Measurements from ENCODE around the gene FBXL13. TPM values are rescaled to one million over a fixed set of nuclear protein-coding genes. Genes with fewer than 3 reads are reported as not detected.
A peak's percentile ranks its signal among the peaks of the same experiment; 100 is the strongest.
"Not testable (repeated sequence)": the region's sequence is repeated elsewhere in the genome, so short reads cannot be mapped to it uniquely, and the experiment has no call there.

FBXL13 gene
- total RNA-seq, 2 experiments from 2014 or later = 0.15 to 0.17 TPM

GRCh38 chr7:102856036-102856435 is 218.6 kb downstream of the FBXL13 start:
- no peak overlapping the region for H3K27ac Mint-ChIP-seq
- POLR2A ChIA-PET = no interaction called here
- H3K4me1 Mint-ChIP-seq = no peaks in the 10 kb centered on the region
- peaks cover 8% of the 10 kb centered on the region for H3K27me3 Mint-ChIP-seq
- no peak overlapping the region for H3K4me3 Mint-ChIP-seq
- no peaks in the 10 kb centered on the region for H3K9me3 Mint-ChIP-seq
- DNase-seq = no peak
- no peaks in the 10 kb centered on the region for H3K36me3 Mint-ChIP-seq (ENCODE audit: low read depth)
- CTCF ChIA-PET = no interaction called here

DNA sequence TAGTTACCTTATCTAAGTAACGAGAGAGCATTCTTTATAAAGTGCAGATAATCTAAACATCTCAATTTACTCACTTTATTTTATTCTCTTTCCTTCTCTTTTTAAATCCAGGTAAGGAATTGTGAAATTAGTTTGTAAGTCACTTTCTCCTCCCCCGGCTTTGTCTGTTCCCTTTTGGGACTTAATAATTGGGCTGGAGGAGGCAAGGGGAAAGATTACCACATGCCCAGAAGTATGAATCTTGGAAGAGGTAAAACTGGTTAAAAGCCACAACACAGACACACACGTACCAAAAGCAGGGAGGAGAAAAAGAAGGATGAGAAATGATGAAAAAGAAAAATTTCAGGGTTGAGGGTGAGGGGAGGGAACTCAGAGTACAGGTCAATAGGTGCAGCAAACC is 225.1 kb downstream of the FBXL13 start:
- ChIA-PET POLR2A (no interaction called here), CTCF (no interaction called here)
- no peaks in the 10 kb centered on the region for H3K4me1 Mint-ChIP-seq
- H3K27me3 Mint-ChIP-seq = peaks cover 7% of the 10 kb centered on the region
- no peaks in the 10 kb centered on the region for H3K36me3 Mint-ChIP-seq (ENCODE audit: low read depth)
- no peak overlapping the region for H3K27ac Mint-ChIP-seq
- no peak for DNase-seq
- H3K4me3 Mint-ChIP-seq = no peak overlapping the region
- H3K9me3 Mint-ChIP-seq = no peaks in the 10 kb centered on the region

GRCh38 chr7:102849079-102849478 is 225.5 kb downstream of the FBXL13 start:
- CTCF ChIA-PET = no interaction called here
- Mint-ChIP-seq H3K4me3 (no peak overlapping the region), H3K9me3 (no peaks in the 10 kb centered on the region), H3K27me3 (peaks cover 12% of the 10 kb centered on the region), H3K27ac (no peak overlapping the region), H3K36me3 (ENCODE audit: low read depth) (no peaks in the 10 kb centered on the region), H3K4me1 (peaks cover 2% of the 10 kb centered on the region)
- no peak for DNase-seq
- POLR2A ChIA-PET = no interaction called here

DNA sequence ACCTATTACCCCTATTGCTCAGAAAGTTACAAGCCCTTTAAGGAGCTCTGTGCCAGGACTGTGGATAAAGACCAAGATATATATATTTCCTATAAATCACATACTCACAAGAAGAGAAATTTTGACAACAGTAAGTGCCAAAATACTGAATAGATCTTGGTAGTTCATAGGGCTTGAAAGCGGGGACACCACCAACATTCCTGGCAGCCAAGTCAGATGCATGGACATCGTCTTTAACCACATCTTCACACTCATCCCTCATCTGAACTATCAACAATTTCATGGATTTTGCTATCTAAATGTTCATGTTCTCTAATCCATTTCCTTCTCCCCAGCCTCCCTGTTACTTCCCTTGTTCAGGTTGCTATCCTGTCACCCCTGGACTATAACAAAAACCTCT is 229.2 kb downstream of the FBXL13 start:
- DNase-seq = no peak
- Mint-ChIP-seq H3K9me3 (no peaks in the 10 kb centered on the region), H3K27ac (no peak overlapping the region), H3K4me1 (peaks cover 2% of the 10 kb centered on the region), H3K36me3 (ENCODE audit: low read depth) (peaks cover 2% of the 10 kb centered on the region), H3K4me3 (no peak overlapping the region), H3K27me3 (peaks cover 12% of the 10 kb centered on the region)
- POLR2A ChIA-PET = no interaction called here
- CTCF ChIA-PET = interaction anchor here (1.1 kb wide), 1 partner anchor 26 kb away, joined by 3 read pairs; no protein-coding TSS in a partner anchor

DNA sequence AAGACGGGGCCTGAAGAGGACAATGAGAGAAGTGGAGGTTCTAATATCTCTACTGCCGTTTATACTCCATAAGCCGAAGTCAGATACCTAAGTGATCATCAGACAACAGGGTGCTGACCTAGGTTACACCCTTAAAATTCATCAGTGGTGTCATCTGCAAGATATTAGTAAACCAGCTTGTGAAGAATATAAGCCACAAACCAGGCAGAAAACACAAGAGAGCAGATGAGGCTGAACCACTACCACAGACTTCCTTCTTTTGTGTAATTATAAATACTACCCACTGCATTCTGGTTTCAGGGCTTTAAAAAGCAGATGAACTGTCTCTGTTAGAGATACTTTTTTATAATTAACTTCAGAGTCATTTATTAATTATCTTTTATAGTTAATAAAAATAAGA is 230.7 kb downstream of the FBXL13 start:
- Mint-ChIP-seq H3K27ac (no peak overlapping the region), H3K4me3 (no peak overlapping the region), H3K9me3 (no peaks in the 10 kb centered on the region), H3K4me1 (peaks cover 2% of the 10 kb centered on the region), H3K36me3 (ENCODE audit: low read depth) (peaks cover 2% of the 10 kb centered on the region), H3K27me3 (peaks cover 12% of the 10 kb centered on the region)
- CTCF ChIA-PET = interaction anchor here (1.0 kb wide), 1 partner anchor 46 kb away, joined by 3 read pairs; no protein-coding TSS in a partner anchor
- POLR2A ChIA-PET = no interaction called here
- no peak for DNase-seq

DNA sequence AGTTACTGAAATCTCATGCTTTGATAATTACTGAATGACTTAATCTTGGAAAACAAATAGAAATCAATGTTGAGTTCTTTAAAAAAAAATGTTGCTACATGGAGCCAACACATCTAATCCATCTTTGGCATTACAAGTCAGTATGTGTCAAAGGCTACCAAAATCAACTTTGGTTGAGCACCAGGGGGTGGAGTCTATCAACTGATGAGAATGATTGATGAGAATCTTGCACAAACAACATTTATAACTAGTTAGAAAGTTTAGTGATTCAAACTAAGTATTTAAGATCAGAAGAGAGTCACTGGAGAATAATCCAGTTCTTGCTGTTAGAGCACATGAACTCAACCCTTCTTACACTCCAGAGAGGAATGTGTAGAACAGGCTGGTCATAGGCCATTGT is 232.3 kb downstream of the FBXL13 start:
- Mint-ChIP-seq H3K4me3 (no peak overlapping the region), H3K4me1 (peaks cover 2% of the 10 kb centered on the region), H3K27ac (no peak overlapping the region), H3K36me3 (ENCODE audit: low read depth) (peaks cover 2% of the 10 kb centered on the region), H3K9me3 (no peaks in the 10 kb centered on the region), H3K27me3 (peaks cover 12% of the 10 kb centered on the region)
- ChIA-PET POLR2A (no interaction called here), CTCF (no interaction called here)
- no peak for DNase-seq

- no peak overlapping the region for H3K27ac Mint-ChIP-seq
- POLR2A ChIA-PET = no interaction called here
- CTCF ChIA-PET = interaction anchor here (0.7 kb wide), 1 partner anchor 221 kb away, joined by 3 read pairs; no protein-coding TSS in a partner anchor
- no peaks in the 10 kb centered on the region for H3K9me3 Mint-ChIP-seq
- peaks cover 3% of the 10 kb centered on the region for H3K36me3 Mint-ChIP-seq (ENCODE audit: low read depth)
- H3K27me3 Mint-ChIP-seq = peaks cover 14% of the 10 kb centered on the region
- peaks cover 2% of the 10 kb centered on the region for H3K4me1 Mint-ChIP-seq
- no peak overlapping the region for H3K4me3 Mint-ChIP-seq
- DNase-seq = no peak
Measured at GRCh38 chr7:102841290-102841689, 233.3 kb downstream of the FBXL13 start.

- Mint-ChIP-seq H3K4me1 (peaks cover 2% of the 10 kb centered on the region), H3K9me3 (no peaks in the 10 kb centered on the region), H3K27ac (no peak overlapping the region), H3K36me3 (ENCODE audit: low read depth) (peaks cover 3% of the 10 kb centered on the region), H3K4me3 (no peak overlapping the region), H3K27me3 (peaks cover 11% of the 10 kb centered on the region)
- CTCF ChIA-PET = interaction anchor here (0.7 kb wide), 1 partner anchor 221 kb away, joined by 3 read pairs; no protein-coding TSS in a partner anchor
- DNase-seq = no peak
- POLR2A ChIA-PET = no interaction called here
Measured at GRCh38 chr7:102840404-102840803, 234.2 kb downstream of the FBXL13 start.

- H3K36me3 Mint-ChIP-seq (ENCODE audit: low read depth); H3K4me1 Mint-ChIP-seq; H3K27me3 Mint-ChIP-seq; H3K4me3 Mint-ChIP-seq; DNase-seq; POLR2A ChIA-PET; H3K27ac Mint-ChIP-seq; H3K9me3 Mint-ChIP-seq; CTCF ChIA-PET: not testable (repeated sequence)
Measured at GRCh38 chr7:102838572-102839101, 236.0 kb downstream of the FBXL13 start.

DNA sequence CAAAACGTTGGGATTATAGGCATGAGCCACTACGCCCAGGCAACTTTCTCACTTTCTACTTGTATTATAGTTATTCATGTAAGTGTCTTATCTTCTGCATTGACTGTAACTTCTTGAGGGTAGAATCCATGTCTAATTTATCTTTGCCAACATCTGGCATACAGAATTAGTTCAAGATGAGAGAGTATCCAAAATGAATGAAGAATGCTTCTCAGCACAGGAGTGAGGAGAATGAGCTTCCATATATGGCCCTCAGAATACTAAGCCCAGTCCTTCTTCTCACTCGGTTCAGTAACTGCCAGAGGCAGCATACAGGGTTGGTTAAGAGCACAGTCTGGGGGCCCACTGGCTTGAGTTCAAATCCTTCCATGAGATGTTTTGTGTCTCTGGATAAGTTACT is 236.8 kb downstream of the FBXL13 start:
- Mint-ChIP-seq H3K27me3 (peaks cover 4% of the 10 kb centered on the region), H3K36me3 (ENCODE audit: low read depth) (peaks cover 3% of the 10 kb centered on the region), H3K9me3 (no peaks in the 10 kb centered on the region), H3K27ac (no peak overlapping the region), H3K4me1 (peaks cover 9% of the 10 kb centered on the region), H3K4me3 (no peak overlapping the region)
- POLR2A ChIA-PET = no interaction called here
- CTCF ChIA-PET = interaction anchor here (0.6 kb wide), 1 partner anchor 59 kb away, joined by 4 read pairs; no protein-coding TSS in a partner anchor
- DNase-seq = no peak

- Mint-ChIP-seq H3K27me3 (peaks cover 4% of the 10 kb centered on the region), H3K4me1 (peaks cover 9% of the 10 kb centered on the region), H3K4me3 (no peak overlapping the region), H3K9me3 (no peaks in the 10 kb centered on the region), H3K36me3 (ENCODE audit: low read depth) (peaks cover 3% of the 10 kb centered on the region), H3K27ac (no peak overlapping the region)
- ChIA-PET POLR2A (no interaction called here), CTCF (interaction anchor here (0.6 kb wide), 1 partner anchor 60 kb away, joined by 4 read pairs; no protein-coding TSS in a partner anchor)
- no peak for DNase-seq
Measured at GRCh38 chr7:102836977-102837376, 237.6 kb downstream of the FBXL13 start.

DNA sequence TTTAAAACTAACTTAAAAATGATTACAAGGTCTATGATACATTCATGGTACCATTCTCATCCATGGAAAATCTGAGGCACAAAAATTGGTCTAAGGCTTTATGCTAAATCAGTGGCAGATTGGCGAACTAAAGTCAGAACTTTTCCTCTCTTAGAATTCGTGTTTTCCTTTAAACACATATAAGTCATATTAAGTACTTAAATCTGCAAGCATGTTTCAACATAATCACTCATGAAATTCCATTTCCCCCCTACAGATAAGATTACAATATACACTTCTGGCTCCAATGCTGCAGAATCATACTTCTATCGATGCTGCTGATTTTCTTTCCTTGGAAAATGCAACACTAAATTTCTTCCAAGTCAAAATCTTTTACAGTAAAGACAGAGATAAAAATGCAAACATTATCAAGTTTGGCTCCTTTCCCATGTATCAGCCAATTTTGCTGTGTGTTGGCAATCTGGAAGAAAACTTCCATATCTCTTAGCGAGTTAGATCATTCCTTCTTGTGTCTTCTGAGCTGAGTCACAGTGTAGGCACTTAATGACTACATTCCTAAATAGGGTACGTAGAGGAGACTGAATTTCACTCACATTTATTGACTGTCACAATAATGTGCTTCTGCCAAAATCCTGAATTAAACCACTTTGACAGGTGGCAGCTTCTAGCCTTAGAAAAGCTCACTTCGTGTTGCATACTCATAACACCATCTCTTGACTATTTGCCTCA is 238.2 kb downstream of the FBXL13 start:
- Mint-ChIP-seq H3K27ac (no peak overlapping the region), H3K27me3 (peaks cover 4% of the 10 kb centered on the region), H3K36me3 (ENCODE audit: low read depth) (peaks cover 3% of the 10 kb centered on the region), H3K4me1 (peaks cover 9% of the 10 kb centered on the region), H3K9me3 (no peaks in the 10 kb centered on the region), H3K4me3 (no peak overlapping the region)
- POLR2A ChIA-PET = no interaction called here
- CTCF ChIA-PET = no interaction called here
- DNase-seq = no peak

DNA sequence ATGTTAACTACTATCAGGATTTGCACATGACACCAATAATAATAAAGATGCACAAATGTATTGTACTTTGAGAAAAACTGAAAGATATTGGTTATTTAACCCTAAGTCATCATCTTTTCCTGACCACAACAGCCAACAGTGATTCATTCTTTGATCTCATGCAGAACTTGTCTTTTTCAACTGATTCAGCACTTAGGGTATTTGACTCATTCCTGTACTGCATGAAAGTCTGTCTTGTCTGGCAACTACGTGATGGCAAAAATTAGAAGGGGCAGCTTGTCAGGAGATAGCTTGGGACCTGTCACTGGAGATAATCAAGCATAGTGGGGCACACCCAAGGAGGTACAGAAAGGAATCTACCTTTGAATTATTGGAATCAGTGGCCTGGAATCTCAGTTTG is 239.6 kb downstream of the FBXL13 start:
- no peak overlapping the region for H3K4me3 Mint-ChIP-seq
- ChIA-PET POLR2A (no interaction called here), CTCF (interaction anchor here (0.6 kb wide), 1 partner anchor 24 kb away, joined by 3 read pairs; no protein-coding TSS in a partner anchor)
- DNase-seq = peak; percentile 24
- H3K4me1 Mint-ChIP-seq = peaks cover 9% of the 10 kb centered on the region
- peaks cover 3% of the 10 kb centered on the region for H3K27me3 Mint-ChIP-seq
- no peak overlapping the region for H3K27ac Mint-ChIP-seq
- no peaks in the 10 kb centered on the region for H3K9me3 Mint-ChIP-seq
- peaks cover 2% of the 10 kb centered on the region for H3K36me3 Mint-ChIP-seq (ENCODE audit: low read depth)

DNA sequence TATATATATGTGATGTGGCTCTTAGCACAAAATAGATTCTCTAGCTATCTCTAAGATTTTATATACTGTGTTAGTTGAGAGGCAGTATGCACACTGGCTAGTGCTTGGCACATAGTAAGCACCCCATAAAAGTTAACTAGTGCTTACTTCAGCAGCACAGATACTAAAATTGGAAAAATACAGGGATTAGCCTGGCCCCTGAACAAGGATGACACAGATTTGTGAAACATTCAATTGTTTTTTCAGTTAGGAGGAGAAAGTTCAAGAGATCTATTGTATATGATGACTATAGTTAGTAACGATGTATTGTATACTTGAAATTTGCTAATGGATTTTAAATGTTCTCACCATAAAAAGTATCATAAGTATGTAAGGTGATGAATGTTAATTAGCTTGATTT is 240.1 kb downstream of the FBXL13 start:
- no peak overlapping the region for H3K27ac Mint-ChIP-seq
- DNase-seq = no peak
- H3K27me3 Mint-ChIP-seq = peaks cover 3% of the 10 kb centered on the region
- no peaks in the 10 kb centered on the region for H3K9me3 Mint-ChIP-seq
- H3K4me3 Mint-ChIP-seq = no peak overlapping the region
- H3K4me1 Mint-ChIP-seq = peaks cover 9% of the 10 kb centered on the region
- POLR2A ChIA-PET = no interaction called here
- CTCF ChIA-PET = no interaction called here
- peaks cover 2% of the 10 kb centered on the region for H3K36me3 Mint-ChIP-seq (ENCODE audit: low read depth)
